Stimulated activated CD4-positive, alpha-beta T cell treated with anti-CD3 and anti-CD28 coated beads, TNF-alpha, amount 100 ng/mL, for 4 hours (primary cell): Measurements from ENCODE around the gene SLC9A3.

ENCODE experiments used
- DNase-seq, 3 experiments: peaks; one replicate each; pipeline ENCODE4 v3.0.0-alpha.2; 2020; ENCODE audit warnings: low read depth in 3 of 3

SLC9A3 gene

GRCh38 chr5:555058-555623, 30.9 kb upstream of the SLC9A3 start:
- DNase-seq, result no peak

- no peak for DNase-seq
Measured at GRCh38 chr5:554284-554988, 30.2 kb upstream of the SLC9A3 start.

- DNase-seq, result no peak
Measured at GRCh38 chr5:553874-554273, 29.6 kb upstream of the SLC9A3 start.

- DNase-seq, result no peak
Measured at GRCh38 chr5:551406-551805, 27.2 kb upstream of the SLC9A3 start.

- DNase-seq, result no peak
Measured at GRCh38 chr5:549229-549628, 25.0 kb upstream of the SLC9A3 start.

GRCh38 chr5:548256-548655, 24.0 kb upstream of the SLC9A3 start:
- no peak for DNase-seq

GRCh38 chr5:547086-547924, 23.1 kb upstream of the SLC9A3 start:
- no peak for DNase-seq

- DNase-seq, result no peak
Measured at GRCh38 chr5:546376-546908, 22.2 kb upstream of the SLC9A3 start.

GRCh38 chr5:545641-546375, 21.6 kb upstream of the SLC9A3 start:
- no peak for DNase-seq

- no peak for DNase-seq
Measured at GRCh38 chr5:544675-545355, 20.6 kb upstream of the SLC9A3 start.

GRCh38 chr5:543755-544674, 19.8 kb upstream of the SLC9A3 start:
- no peak for DNase-seq

GRCh38 chr5:543351-543750, 19.1 kb upstream of the SLC9A3 start:
- DNase-seq, result no peak

GRCh38 chr5:542319-543311, 18.4 kb upstream of the SLC9A3 start:
- no peak for DNase-seq

GRCh38 chr5:541539-542318, 17.5 kb upstream of the SLC9A3 start:
- no peak for DNase-seq

- no peak for DNase-seq
Measured at GRCh38 chr5:540906-541538, 16.8 kb upstream of the SLC9A3 start.

- no peak for DNase-seq
Measured at GRCh38 chr5:540071-540905, 16.0 kb upstream of the SLC9A3 start.
